Muscle layer of duodenum (tissue), 2 donors: ENCODE data around the gene AP5S1.

Experiments
- H3K27ac ChIP-seq: one replicate; pipeline ENCODE4 v1.7.0; 2013; ENCODE audit warnings: mild to moderate bottlenecking, low read length
- H3K27me3 ChIP-seq: one replicate; pipeline ENCODE4 v1.7.0; 2013; ENCODE audit warnings: low read depth, mild to moderate bottlenecking, control low read depth, low read length
- H3K36me3 ChIP-seq, 2 donors: one replicate each; pipeline ENCODE4 v1.7.0; 2013; ENCODE audit warnings: low read length in 2 of 2, control low read depth in 1 of 2, mild to moderate bottlenecking in 1 of 2; ENCODE audit not compliant: insufficient read depth in 2 of 2, control insufficient read depth in 1 of 2
- H3K4me1 ChIP-seq, 2 donors: one replicate each; pipeline ENCODE4 v1.7.0; 2013; ENCODE audit warnings: low read length in 2 of 2, mild to moderate bottlenecking in 2 of 2, control low read depth in 1 of 2, moderate library complexity in 1 of 2; ENCODE audit not compliant: insufficient read depth in 2 of 2, control insufficient read depth in 1 of 2
- H3K4me3 ChIP-seq, 2 donors: one replicate each; pipeline ENCODE4 v1.7.0; 2013; ENCODE audit warnings: low read length in 2 of 2, low read depth in 1 of 2, mild to moderate bottlenecking in 1 of 2
- H3K9me3 ChIP-seq, 2 donors: one replicate each; pipeline ENCODE4 v1.7.0; 2013; ENCODE audit warnings: low read length in 2 of 2, control low read depth in 1 of 2, mild to moderate bottlenecking in 1 of 2; ENCODE audit not compliant: control insufficient read depth in 1 of 2
- donor health status: healthy.

The AP5S1 gene

DNA sequence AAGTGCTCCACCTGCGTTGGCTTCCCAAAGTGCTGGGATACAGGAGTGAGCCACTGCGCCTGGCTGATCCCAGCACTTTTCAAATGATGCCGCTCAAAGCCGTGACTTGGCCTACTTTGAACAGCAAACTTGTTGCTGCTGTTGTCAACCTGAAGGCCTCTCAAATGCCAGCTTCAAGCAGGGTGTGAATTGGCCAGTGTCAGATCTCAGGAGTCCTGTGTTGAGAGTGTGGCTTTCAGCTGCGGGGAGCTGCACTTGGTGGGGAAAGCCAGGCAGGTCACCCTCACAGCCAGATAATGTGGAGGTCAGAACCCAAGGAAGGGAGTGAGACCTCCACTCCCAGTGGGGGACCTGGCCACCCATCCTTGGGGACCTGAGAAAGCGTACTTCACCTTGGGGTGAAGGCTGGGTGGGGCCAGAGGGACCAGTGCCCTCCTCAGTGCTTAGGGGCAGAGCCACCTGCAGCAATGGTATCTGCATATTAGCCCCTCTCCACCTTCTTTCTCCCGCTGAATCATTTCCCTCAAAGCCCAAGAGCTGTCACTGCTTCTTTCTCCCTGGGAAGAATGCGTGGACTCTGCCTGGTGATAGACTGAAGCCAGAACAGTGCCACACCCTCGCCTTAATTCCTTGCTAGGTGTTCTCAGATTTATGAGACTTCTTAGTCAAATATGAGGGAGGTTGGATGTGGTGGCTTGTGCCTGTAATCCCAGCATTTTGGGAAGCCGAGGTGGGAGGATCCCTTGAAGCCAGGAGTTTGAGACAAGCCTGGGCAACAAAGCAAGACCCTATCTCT lies 49.7 kb downstream of the AP5S1 start:
- Histone ChIP-seq H3K27ac (no peak overlapping the region), H3K4me1 (no peaks in the 10 kb centered on the region), H3K9me3 (no peaks in the 10 kb centered on the region), H3K36me3 (peaks cover 23 to 44% of the 10 kb centered on the region in 2 donors), H3K4me3 (no peak overlapping the region), H3K27me3 (no peaks in the 10 kb centered on the region)

DNA sequence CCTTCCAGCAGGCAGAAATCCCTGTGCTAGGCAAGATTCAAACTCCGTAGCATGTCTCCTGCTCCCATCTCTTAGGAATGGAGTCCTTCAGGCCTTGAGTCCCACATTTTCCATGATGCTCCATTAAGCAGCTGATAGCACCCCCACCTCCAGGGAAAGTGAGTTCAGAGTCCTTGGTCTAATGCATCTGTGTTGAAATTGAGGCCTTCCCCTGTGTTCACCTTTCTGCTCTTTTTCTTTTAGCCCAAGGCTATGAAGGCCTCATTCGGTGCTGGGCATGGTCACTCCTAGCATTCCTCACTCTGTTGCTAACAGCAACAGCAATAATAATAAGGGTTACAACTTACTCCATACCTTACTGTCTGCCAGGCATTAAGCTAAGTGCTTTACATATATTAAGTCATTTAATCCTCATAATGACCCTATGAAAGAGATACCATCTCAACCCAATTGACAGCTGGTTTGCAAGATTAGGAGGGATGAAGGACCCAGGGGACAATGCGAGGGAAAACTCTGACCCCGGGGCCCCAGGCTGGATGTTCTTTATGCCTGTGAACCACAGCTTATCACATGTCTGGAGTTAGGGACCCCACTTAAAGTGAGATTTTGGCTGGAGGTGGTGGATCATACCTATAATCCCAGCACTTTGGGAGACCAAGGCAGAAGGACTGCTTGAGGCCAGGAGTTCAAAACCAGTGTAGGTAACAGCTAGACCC lies 51.4 kb downstream of the AP5S1 start:
- no peak overlapping the region for H3K4me3 ChIP-seq
- no peak overlapping the region for H3K27ac ChIP-seq
- H3K9me3 ChIP-seq, result no peaks in the 10 kb centered on the region
- no peaks in the 10 kb centered on the region for H3K4me1 ChIP-seq
- H3K36me3 ChIP-seq, result peaks cover 17 to 28% of the 10 kb centered on the region in 2 donors
- H3K27me3 ChIP-seq, result no peaks in the 10 kb centered on the region

DNA sequence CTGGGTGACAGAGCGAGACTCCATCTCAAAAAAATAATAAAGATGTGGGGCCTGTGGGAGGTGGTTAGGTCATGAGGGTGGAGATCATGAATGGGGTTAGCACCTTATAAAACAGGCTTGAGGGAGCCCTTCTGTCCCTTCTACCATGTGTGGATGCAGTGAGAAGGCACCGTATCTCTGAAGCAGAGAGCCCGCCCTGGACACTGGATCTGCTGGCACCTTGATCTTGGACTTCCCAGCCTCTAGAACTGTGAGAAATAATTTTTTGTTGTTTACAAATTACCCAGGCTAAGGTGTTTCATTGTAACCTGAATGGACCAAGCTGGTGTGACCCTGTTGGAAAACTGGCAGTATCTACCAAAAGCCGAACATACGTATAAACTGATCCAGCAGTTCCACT lies 53.2 kb downstream of the AP5S1 start:
- H3K27me3 ChIP-seq, result no peaks in the 10 kb centered on the region
- no peaks in the 10 kb centered on the region for H3K9me3 ChIP-seq
- no peak overlapping the region for H3K27ac ChIP-seq
- H3K36me3 ChIP-seq, result peaks cover 14% of the 10 kb centered on the region in 2 donors
- H3K4me3 ChIP-seq, result no peak overlapping the region
- no peaks in the 10 kb centered on the region for H3K4me1 ChIP-seq

DNA sequence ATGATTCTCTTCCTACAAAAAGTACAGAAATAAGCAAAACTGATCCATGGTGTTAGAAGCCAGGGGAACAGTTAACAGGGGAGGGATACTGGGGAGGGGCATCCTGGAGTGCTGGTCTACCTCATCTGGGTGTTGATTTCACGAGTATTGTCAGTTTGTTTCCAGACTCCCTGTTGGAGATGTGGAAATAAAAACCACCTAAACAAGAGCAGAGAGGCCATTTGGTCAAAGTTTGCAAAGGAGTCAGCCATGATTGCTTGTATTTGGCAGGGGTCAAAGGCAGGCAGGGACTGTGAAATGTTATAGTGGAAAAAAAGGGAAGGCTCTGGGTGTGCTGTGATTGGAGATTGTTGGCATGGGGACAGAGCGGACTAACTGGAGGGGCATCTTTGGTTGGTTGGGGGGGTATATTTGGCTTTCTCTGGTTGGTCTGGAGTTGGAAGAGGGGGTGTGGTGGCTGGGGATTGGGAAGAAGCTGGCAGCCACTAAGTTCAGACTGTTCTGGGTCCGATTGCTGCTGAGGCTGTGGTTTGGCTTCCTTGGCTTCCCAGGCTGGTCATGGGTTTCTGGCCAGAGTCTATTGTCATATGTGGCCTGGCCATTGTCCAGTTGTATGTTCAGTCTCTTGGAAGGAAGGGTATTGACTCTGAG lies 54.0 kb downstream of the AP5S1 start:
- H3K9me3 ChIP-seq, result no peaks in the 10 kb centered on the region
- H3K4me1 ChIP-seq, result no peaks in the 10 kb centered on the region
- no peak overlapping the region for H3K4me3 ChIP-seq
- H3K27ac ChIP-seq, result no peak overlapping the region
- no peaks in the 10 kb centered on the region for H3K27me3 ChIP-seq
- H3K36me3 ChIP-seq, result peaks cover 14% of the 10 kb centered on the region in 2 donors

DNA sequence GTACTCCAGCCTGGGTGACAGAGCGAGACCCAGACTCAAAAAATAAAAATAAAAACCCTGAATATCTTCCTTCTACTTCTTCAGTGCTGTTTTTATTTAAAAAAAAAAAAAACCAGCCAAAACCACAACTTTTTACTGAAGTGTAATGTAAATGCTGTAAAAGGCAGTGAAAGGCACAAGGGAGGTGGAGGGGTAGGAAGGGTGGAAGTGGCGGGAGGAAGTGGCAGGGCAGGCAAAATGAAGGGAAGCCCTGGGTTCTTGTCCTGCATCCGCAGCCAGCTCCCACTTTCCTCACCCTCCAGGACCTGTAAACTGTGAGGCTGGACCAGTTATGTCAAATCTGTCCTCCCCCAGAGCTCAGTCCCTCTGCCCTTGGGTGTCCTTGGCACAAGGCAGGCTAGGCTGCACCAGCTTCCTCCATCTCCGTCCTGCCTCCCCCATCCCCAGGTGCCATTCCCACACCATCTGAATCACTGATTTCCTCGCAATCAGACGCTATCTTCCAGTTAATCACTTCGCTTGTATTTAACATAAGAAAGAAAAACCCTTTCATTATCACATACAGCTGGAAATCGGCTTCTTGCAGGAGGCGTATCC lies 55.1 kb downstream of the AP5S1 start:
- H3K27me3 ChIP-seq, result no peaks in the 10 kb centered on the region
- H3K4me3 ChIP-seq, result no peak overlapping the region
- peaks cover 14% of the 10 kb centered on the region in 2 donors for H3K36me3 ChIP-seq
- H3K4me1 ChIP-seq, result no peaks in the 10 kb centered on the region
- no peaks in the 10 kb centered on the region for H3K9me3 ChIP-seq
- no peak overlapping the region for H3K27ac ChIP-seq

DNA sequence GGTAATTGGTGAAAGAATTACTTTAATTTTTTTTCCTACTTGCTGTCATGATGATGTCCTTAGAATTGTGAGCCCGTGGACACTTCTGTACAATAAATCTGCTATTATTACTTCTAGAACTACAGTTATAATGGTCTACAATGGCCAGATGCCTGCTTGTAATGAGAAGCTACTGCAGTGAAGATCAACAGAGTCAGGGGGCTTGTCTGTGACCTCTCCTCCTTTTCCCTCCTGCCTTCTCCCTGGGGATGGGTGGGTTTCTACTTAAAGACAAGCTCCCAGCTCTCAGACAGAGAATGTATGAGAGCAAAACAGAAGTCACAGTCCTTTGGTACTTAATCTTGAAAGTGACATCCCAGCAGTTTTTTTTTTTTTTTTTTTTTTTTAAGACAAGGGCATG lies 55.7 kb downstream of the AP5S1 start:
- Histone ChIP-seq H3K27me3 (no peaks in the 10 kb centered on the region), H3K4me3 (no peak overlapping the region), H3K36me3 (peaks cover 14% of the 10 kb centered on the region in 2 donors), H3K27ac (no peak overlapping the region), H3K9me3 (no peaks in the 10 kb centered on the region), H3K4me1 (no peaks in the 10 kb centered on the region)

DNA sequence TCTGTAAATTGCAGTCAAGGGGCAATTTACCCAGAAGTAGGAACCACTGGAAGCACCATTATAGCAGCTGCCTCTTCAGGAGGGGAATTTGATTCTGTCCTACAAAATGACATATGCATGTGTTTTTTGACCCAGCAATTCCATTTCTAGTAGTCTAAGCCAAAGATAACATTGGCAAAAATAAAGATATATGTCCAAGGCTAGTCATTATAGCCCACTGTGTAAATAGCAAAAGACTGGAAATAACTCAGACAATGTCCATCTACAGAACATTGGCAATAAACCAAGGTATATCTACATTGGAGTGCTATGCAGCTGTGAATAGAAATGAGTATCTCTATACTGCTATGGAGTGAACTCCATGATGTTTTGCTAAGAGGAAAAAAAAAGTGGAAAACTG lies 56.3 kb downstream of the AP5S1 start:
- H3K27ac ChIP-seq, result no peak overlapping the region
- H3K9me3 ChIP-seq, result no peaks in the 10 kb centered on the region
- no peaks in the 10 kb centered on the region for H3K4me1 ChIP-seq
- no peak overlapping the region for H3K4me3 ChIP-seq
- peaks cover 12 to 14% of the 10 kb centered on the region in 2 donors for H3K36me3 ChIP-seq
- no peaks in the 10 kb centered on the region for H3K27me3 ChIP-seq
